GM19099 (cell line): ENCODE results near the gene CERS6.

Experiments
- POLR2A ChIP-seq: IDR thresholded peaks from 3 replicates; pipeline ENCODE4 v1.6.1; 2011; ENCODE audit warnings: low read depth; ENCODE audit not compliant: insufficient read length; ENCODE audit errors: extremely low read depth

Gene CERS6

DNA sequence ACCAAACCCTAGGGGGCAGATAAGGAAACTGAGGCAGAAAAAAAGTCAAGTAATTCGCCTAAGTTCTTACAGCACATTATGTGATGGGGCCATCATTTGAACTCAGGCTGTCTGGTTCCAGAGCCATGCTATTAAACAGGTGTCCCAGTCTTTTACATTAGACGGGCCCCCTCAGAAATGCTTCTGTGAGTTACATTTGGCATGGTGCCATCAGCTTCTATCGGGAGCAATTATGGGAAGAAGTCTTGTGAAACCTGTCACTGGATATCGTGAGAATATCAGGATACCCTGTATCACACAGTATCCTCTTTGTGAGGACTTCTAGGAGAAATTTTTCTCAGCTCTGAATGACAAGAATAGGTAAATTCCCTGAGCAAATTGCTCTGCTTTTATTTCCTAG, 202.6 kb downstream of the CERS6 start:
- TF ChIP-seq POLR2A = no peak

GRCh38 chr2:168660870-168661862, 205.1 kb downstream of the CERS6 start:
- TF ChIP-seq POLR2A = no peak

DNA sequence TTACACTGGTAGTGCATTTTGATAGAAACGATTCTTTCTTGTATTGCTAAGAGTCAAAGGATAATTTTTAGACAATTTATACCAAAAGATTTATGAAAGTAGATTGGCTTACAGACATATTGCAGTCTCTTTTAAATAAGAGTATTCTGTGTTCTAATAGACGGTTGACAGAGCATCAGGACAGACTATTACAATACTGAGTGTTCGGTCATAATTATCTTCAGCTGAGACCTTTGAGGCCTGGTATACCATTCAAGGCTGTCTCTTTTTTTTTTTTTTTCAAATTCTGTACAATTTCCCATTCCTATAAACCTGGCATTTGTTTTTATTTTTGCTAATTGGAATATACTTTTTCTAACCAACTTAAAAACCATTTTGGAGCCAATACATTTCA, 205.8 kb downstream of the CERS6 start:
- no peak for TF ChIP-seq POLR2A

GRCh38 chr2:168662651-168663208, 206.7 kb downstream of the CERS6 start:
- TF ChIP-seq POLR2A = no peak

- TF ChIP-seq POLR2A = no peak
These were observed 207.9 kb downstream of the CERS6 start for GRCh38 chr2:168663993-168664392.

GRCh38 chr2:168666339-168666738, 210.3 kb downstream of the CERS6 start:
- no peak for TF ChIP-seq POLR2A

DNA sequence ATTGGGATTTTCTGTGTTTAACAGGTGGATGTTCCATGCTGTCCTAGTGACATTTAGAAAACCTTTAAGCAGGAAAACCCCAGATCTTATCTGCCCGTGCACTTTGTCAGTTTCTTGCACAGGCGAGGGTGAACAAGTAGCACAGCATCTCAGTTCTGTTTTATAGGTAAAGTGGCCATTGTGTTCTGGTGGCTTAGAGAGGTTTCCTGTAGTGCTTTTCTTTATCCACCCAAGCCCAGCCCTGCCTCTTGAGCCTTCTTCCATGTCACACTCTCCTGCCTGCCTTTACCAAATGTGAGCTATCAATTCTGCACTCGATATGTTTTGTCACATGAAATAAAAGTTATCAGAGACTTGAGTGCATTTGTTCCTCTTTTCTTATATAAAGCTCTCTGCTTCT, 211.1 kb downstream of the CERS6 start:
- no peak for TF ChIP-seq POLR2A

- TF ChIP-seq POLR2A = no peak
These were observed 213.1 kb downstream of the CERS6 start for GRCh38 chr2:168669151-168669550.

GRCh38 chr2:168670478-168670877, 214.4 kb downstream of the CERS6 start:
- TF ChIP-seq POLR2A = no peak

- no peak for TF ChIP-seq POLR2A
These were observed 215.9 kb downstream of the CERS6 start for GRCh38 chr2:168671932-168672331.

DNA sequence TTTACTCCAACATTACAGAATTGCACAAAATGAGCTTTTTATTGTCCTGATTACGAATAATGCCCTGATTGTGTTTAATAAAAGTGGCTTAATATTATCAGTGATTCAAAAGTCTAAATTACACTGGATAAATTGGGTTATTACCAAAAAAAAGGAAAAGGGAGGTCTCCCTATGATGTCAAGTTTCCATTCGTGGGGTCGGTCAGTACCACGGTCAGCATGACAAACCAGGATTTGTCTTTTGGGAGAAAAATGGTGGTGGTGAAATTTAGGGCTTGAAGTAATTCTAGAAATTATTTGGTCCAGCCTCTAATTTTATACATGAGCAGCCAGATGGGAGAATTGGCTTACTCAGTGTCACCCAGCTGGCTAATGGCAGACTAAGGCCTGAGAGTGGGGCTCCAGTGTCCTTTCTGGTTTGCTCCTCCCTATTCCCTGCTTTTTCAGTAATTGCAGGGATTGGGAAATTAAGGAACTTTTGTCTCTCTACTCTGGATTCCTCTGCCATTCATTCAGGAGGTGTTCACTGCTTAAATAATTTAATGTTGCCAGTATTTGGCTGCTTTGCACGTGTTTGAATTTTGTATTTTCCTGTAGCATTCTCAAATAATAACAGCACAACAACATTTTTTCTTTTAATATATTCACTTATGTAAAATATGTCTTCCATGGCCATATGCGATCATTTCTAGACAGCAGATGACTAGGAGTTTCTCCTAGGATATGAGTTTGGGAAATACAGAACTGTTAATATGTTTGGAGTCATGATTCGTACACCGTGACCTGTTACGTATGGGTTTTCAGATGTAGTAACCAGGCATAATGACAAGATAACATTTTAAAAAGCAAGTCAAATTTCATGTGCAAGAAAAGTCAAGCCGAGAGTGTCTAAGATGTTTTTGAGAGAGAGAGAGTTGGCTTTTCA, 217.5 kb downstream of the CERS6 start:
- TF ChIP-seq POLR2A = no peak

- no peak for TF ChIP-seq POLR2A
These were observed 222.2 kb downstream of the CERS6 start for GRCh38 chr2:168678153-168678853.

- TF ChIP-seq POLR2A = no peak
These were observed 223.0 kb downstream of the CERS6 start for GRCh38 chr2:168679081-168679480.

GRCh38 chr2:168679741-168680310, 223.8 kb downstream of the CERS6 start:
- TF ChIP-seq POLR2A = no peak
